Ramos (cell line): ENCODE measurements around the gene PTPRE.

Source experiments
- in situ Hi-C: fragments of 300-500 bp; cut with MboI; formaldehyde crosslinking; loops from one replicate; pipeline ENCODE4 v1.14.3; 2022; ENCODE audit warnings: low sequenced_read_pairs; ENCODE audit not compliant: unreplicated experiment

The PTPRE gene

GRCh38 chr10:128051548-128051947 lies 144.6 kb downstream of the PTPRE start:
- in situ Hi-C loops, result no loop called here

- in situ Hi-C loops, result no loop called here
Measured at GRCh38 chr10:128052696-128053095, 145.8 kb downstream of the PTPRE start.

GRCh38 chr10:128053356-128053755 lies 146.5 kb downstream of the PTPRE start:
- in situ Hi-C loops, result no loop called here

GRCh38 chr10:128054163-128054970 lies 147.5 kb downstream of the PTPRE start:
- in situ Hi-C loops, result no loop called here

GRCh38 chr10:128055061-128055868 lies 148.4 kb downstream of the PTPRE start:
- in situ Hi-C loops, result no loop called here

GRCh38 chr10:128056303-128057050 lies 149.6 kb downstream of the PTPRE start:
- in situ Hi-C loops, result no loop called here

GRCh38 chr10:128058106-128058749 lies 151.3 kb downstream of the PTPRE start:
- in situ Hi-C loops, result no loop called here

GRCh38 chr10:128058750-128059134 lies 151.8 kb downstream of the PTPRE start:
- in situ Hi-C loops, result no loop called here

GRCh38 chr10:128059266-128059981 lies 152.5 kb downstream of the PTPRE start:
- in situ Hi-C loops, result no loop called here

GRCh38 chr10:128059982-128060293 lies 153.0 kb downstream of the PTPRE start:
- in situ Hi-C loops, result no loop called here

GRCh38 chr10:128060341-128061250 lies 153.7 kb downstream of the PTPRE start:
- in situ Hi-C loops, result no loop called here

GRCh38 chr10:128061306-128062300 lies 154.7 kb downstream of the PTPRE start:
- in situ Hi-C loops, result no loop called here

- in situ Hi-C loops, result no loop called here
Measured at GRCh38 chr10:128062331-128062880, 155.5 kb downstream of the PTPRE start.

- in situ Hi-C loops, result no loop called here
Measured at GRCh38 chr10:128062881-128063563, 156.1 kb downstream of the PTPRE start.

GRCh38 chr10:128063736-128064107 lies 156.8 kb downstream of the PTPRE start:
- in situ Hi-C loops, result no loop called here

GRCh38 chr10:128064108-128064969 lies 157.4 kb downstream of the PTPRE start:
- in situ Hi-C loops, result no loop called here
